Measurements from ENCODE around the gene ATP2B1.

ATP2B1 gene

DNA sequence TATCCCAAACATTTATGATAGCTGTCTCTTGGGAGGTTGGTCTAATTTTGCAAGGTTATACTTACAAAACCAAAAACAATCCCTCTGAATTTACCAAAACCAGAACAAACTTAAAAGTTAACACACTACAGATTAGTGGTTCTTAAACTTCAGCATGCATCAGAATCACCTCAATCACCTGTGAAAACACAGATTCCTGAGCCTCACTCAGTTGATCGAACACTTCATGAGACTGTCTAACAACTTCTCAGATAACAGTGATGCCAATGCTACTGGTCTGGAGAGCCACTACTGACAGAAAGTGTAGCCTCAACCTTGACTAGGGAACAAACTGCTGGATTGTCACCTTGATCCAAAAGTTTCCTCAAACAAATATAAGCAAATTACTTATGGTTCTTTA, 44.2 kb downstream of the ATP2B1 start:
- no peak overlapping the region for H3K4me3 ChIP-seq (ENCODE audit: control insufficient read depth, low read depth, low read length)
- no peak for DNase-seq (ENCODE audit: low read depth)
- TF ChIP-seq, protein P1, sequence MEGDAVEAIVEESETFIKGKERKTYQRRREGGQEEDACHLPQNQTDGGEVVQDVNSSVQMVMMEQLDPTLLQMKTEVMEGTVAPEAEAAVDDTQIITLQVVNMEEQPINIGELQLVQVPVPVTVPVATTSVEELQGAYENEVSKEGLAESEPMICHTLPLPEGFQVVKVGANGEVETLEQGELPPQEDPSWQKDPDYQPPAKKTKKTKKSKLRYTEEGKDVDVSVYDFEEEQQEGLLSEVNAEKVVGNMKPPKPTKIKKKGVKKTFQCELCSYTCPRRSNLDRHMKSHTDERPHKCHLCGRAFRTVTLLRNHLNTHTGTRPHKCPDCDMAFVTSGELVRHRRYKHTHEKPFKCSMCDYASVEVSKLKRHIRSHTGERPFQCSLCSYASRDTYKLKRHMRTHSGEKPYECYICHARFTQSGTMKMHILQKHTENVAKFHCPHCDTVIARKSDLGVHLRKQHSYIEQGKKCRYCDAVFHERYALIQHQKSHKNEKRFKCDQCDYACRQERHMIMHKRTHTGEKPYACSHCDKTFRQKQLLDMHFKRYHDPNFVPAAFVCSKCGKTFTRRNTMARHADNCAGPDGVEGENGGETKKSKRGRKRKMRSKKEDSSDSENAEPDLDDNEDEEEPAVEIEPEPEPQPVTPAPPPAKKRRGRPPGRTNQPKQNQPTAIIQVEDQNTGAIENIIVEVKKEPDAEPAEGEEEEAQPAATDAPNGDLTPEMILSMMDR (conservative IDR thresholded peaks at IDR 0.05; ENCODE audit: control insufficient read depth, insufficient read depth, low read depth, low read length) = no peak

DNA sequence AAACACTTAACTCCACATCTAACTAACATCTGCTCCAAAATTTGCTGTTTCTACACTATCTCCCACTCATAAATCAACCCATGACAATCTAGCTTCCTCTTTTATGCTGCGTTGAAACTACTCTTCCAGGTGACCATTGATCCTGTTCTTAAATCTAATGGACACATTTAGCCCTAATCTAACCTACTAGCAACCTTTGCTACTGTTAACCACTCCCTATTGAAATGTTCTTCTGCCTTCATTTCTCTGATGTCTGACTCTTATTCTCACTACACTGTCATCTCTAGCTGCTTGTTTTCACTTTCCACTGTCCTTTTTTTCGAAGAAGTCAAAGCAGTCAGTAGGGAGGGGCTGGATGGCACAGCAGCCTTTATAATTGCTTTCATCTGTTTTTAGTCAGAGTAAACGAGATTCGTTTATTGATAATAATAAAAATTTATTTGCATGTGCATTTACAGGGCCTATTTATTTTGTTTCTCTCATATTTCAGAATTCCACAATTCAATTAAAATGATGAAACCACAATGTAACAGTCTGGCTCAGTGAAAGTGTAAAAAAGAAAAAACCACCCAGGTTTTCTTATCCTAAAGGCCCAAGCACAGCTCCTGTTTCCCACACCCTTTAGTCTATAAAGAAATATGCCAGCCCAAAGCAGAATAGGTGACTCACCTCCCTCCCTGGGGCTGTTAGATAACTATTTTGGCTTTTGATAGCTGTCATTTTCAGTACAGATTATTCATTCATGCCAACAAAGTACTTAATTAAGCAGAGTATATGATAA, 44.9 kb downstream of the ATP2B1 start:
- TF ChIP-seq, protein P1 (conservative IDR thresholded peaks at IDR 0.05; ENCODE audit: control insufficient read depth, insufficient read depth, low read depth, low read length) = no peak
- no peak overlapping the region for H3K4me3 ChIP-seq (ENCODE audit: control insufficient read depth, low read depth, low read length)
- peak; percentile 63 for DNase-seq (ENCODE audit: low read depth)

DNA sequence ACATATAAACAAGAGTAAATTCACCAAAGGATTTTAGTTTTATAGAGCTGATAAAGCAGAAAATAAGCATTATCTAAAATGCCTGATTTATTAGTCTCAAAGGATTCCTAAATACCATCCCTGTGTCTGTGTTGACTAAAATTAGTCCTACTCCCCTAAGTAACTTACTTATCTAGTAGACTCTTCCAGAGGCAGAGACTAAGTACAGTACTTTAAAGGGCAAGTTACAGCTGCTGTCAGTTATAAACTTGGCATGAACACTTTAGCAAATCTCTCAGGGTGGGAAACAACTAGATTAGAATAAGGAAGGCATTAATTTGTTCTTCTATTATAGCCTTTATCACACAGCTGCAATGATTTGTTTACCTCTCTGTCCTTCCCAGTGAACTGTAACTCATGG, 46.0 kb downstream of the ATP2B1 start:
- DNase-seq (ENCODE audit: low read depth) = no peak
- H3K4me3 ChIP-seq (ENCODE audit: control insufficient read depth, low read depth, low read length) = no peak overlapping the region
- TF ChIP-seq, protein P1 (conservative IDR thresholded peaks at IDR 0.05; ENCODE audit: control insufficient read depth, insufficient read depth, low read depth, low read length) = no peak

DNA sequence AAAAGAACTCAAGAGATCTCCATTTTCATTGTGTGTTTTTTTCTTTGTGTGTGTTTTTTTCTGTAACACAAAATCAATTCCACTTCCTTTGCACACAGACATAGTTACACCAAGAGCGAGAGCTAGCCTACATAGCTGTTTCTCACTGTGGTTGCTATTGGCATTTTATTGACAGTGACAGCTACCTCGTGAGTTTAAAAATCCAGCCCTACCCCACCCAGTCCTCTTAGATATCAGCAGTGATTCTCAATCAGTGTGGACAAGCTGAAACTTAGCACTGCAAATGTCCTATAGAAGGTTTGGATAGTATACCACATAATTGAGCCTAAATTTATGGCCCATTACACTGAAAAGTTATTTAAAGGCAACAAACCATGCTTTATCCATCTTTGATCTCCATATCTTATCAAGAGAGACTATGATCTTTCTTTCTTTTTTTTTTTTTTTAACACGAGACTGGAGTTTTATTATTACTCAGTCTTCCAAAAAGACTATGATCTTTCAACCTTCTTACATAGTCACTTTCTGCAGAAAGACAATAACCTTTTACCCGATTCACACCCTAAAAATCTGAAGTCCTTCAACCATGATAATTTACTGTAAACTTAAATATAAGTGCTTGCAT, 46.8 kb downstream of the ATP2B1 start:
- no peak overlapping the region for H3K4me3 ChIP-seq (ENCODE audit: control insufficient read depth, low read depth, low read length)
- TF ChIP-seq, protein P1 (conservative IDR thresholded peaks at IDR 0.05; ENCODE audit: control insufficient read depth, insufficient read depth, low read depth, low read length) = no peak
- no peak for DNase-seq (ENCODE audit: low read depth)

DNA sequence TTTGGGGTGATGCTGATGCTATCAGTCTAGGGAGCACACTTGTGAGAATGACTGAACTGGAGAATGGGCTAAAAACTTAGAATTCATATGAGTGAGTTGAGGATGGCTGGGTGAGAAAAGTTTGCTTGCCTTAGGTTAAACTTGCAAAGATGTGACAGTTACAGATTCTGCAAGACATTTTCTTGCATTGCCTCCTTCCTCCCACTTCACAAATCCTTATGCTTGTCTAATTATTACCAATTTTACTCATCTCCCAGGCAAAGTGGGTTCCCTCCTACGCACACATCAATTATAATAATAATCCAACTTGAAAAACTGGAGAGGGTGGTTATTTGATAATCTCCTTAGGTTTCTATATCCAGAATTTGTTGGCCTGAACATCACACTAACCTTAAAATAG, 50.9 kb downstream of the ATP2B1 start:
- DNase-seq (ENCODE audit: low read depth) = no peak
- H3K4me3 ChIP-seq (ENCODE audit: control insufficient read depth, low read depth, low read length) = no peak overlapping the region
- TF ChIP-seq, protein P1 (conservative IDR thresholded peaks at IDR 0.05; ENCODE audit: control insufficient read depth, insufficient read depth, low read depth, low read length) = no peak

DNA sequence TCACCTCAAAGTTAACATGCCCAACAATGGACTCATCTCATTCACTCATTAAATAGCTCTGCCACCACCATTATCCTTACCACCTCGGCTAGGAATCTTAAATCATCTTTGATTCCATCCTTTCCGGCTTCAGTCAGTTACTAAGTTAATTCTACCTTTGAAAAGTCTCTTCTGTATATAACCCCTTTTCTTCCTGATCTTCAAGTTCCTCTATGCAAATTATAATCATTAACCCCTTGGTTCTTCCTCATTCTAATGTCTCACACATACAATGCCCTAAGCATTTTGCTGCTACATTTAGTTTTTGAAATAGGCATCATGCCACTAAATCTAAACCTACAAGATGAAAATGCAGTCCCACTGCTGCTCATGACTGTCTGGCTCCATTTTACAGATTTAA, 51.6 kb downstream of the ATP2B1 start:
- H3K4me3 ChIP-seq (ENCODE audit: control insufficient read depth, low read depth, low read length) = no peak overlapping the region
- TF ChIP-seq, protein P1 (conservative IDR thresholded peaks at IDR 0.05; ENCODE audit: control insufficient read depth, insufficient read depth, low read depth, low read length) = no peak
- no peak for DNase-seq (ENCODE audit: low read depth)
